HG03175 (cell line): ENCODE results near the gene ARHGDIA.

Source experiments
- ATAC-seq: cut with Tn5 transposase; IDR thresholded peaks from one replicate; pipeline ENCODE4 v1.9.1; 2021; ENCODE audit warnings: mild to moderate bottlenecking, moderate library complexity; ENCODE audit not compliant: unreplicated experiment

Gene ARHGDIA

DNA sequence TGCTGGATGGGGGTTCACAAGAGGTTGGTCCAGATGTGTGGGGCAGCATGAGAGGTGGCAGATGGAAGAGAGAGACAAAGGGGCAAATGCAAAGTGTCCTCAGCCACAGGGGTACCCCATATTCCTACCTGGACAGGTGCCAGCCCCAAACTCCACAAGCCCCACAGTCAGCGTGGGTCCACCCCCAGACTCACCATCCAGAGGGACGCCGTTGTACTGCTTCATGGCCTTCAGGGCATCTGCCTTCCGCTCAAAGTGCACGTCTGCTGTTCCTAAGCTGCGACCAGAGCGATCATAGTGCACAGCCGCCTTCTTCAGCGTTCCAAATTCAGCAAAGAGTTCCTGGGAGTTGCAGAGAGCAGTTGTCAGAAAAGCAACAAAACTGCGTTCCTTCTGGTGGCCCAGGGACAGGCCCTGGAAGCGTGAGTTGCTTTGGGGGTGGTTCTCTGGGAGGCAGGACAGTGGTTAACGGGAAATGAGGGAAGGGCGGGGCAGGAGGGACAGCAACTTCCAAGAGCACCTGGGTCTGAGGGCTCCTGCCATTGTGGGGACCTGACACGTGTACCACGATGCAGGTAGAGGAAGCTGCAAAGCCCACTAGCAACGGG, 18.0 kb upstream of the ARHGDIA start:
- ATAC-seq: no peak

DNA sequence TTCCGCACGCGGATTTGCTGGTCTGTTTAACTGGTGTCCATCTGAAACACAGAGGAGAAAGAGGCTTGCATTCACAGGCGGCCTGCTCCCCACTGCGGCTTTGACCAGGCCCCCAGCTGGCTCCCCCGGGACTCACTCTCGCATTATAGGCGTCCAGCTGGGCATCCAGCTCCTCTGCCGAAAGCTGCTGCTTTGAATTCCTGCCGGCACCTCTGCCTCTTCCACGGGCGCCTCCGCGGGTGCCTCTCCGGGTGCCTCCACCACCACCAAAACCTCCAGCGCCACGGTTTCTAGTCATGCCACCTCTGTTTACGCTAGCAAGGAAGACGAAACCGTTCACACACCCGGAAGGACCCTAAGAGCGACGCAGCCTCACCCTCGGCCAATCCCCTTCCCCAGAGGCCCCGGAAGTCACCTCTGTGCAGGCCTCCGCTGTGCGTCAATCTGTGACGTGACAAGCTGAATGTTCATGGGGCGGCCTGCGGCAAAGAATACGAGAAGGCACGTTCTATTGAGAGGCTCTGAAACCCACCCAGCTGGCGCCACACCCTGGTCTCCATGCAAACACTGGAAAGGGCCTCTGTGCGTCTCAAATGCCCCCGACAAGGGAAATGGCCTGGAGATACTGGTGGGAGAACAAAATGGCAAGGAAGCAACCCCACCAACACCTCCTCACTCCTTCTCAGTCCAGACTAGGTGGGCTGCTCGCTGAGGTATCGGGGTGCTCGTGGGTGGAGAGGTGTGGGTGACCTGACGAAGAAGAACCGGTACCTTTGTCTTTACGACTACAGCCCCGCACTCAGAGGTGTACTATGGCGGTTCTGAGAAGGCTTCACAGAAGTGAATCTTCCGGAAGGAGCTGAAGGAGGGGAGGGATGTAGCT, 17.2 kb upstream of the ARHGDIA start:
- ATAC-seq: no peak

GRCh38 chr17:81885869-81886548, 14.9 kb upstream of the ARHGDIA start:
- no peak for ATAC-seq

GRCh38 chr17:81885454-81885853, 14.3 kb upstream of the ARHGDIA start:
- ATAC-seq: no peak

GRCh38 chr17:81884968-81885367, 13.8 kb upstream of the ARHGDIA start:
- ATAC-seq: no peak

DNA sequence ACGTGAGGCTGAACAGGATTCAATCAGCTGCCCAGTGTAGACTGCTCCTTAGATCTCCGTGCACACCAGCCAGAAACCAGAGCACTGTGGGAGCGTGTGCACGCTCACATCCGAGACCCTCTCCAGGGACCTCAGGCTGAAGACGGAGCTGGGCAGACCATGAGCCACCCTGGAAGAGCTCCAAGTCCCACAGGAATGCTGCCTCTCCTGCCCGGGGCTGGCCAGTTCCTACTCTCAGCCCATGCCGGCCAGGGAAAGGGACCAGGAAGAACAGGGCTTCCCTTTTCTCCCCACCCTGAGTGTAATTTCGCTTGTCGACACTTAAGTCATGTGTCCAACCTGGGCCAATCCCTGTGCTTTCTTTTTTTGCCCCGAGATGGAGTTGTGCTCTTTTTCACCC, 13.4 kb upstream of the ARHGDIA start:
- no peak for ATAC-seq

GRCh38 chr17:81879121-81879520, 8.0 kb upstream of the ARHGDIA start:
- ATAC-seq: no peak

- no peak for ATAC-seq
Observed at GRCh38 chr17:81878294-81878693, 7.2 kb upstream of the ARHGDIA start.

DNA sequence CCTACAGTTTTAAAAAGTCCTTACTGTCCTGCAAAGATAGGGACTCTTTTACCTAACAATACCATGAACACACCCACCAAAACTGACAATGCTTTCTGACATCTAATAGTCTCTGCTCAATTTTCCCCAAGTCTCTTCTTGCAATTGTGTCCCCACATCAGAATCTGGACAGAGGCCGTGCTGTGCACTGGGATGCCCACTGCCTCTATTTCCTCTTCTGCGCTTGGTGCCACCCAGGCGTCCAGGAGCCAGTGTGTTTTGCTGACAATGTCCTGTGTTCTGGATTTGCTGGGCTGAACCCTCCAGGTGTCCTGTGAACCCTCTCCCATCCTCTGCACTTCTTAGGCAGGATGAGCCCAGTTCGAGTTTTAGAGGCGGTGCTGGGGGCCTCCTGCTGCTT, 6.4 kb upstream of the ARHGDIA start:
- no peak for ATAC-seq

GRCh38 chr17:81871387-81872230, 472 bp upstream of the ARHGDIA start:
- peak; percentile 59 for ATAC-seq

GRCh38 chr17:81870131-81870980, 781 bp downstream of the ARHGDIA start:
- ATAC-seq: peak; percentile 16

GRCh38 chr17:81869221-81870130, 1.7 kb downstream of the ARHGDIA start:
- no peak for ATAC-seq

DNA sequence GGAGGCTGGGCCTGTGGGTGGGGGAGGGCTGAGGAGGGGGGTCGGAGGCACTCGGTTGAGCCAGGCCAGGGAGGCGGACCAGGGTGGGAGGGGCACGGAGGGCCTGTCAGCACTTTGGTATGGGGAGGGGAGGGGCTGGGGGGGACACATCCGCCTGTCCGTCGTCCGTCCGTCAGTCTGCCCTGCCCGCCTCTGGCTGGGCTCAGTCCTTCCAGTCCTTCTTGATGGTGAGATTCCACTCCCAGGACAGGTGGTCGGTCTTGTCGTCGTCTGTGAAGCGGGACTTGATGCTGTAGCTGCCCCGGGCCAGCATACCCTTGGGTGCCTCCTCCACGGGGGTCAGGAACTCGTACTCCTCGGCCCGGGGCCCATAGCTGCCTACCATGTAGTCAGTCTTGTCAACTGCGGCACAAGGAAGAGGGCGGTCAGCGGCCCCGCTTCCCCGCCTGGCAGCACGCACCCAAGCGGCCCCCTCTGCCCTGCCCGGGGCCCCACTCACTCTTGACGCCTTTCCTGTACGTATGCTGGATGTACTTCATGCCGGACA, 2.4 kb downstream of the ARHGDIA start:
- no peak for ATAC-seq

DNA sequence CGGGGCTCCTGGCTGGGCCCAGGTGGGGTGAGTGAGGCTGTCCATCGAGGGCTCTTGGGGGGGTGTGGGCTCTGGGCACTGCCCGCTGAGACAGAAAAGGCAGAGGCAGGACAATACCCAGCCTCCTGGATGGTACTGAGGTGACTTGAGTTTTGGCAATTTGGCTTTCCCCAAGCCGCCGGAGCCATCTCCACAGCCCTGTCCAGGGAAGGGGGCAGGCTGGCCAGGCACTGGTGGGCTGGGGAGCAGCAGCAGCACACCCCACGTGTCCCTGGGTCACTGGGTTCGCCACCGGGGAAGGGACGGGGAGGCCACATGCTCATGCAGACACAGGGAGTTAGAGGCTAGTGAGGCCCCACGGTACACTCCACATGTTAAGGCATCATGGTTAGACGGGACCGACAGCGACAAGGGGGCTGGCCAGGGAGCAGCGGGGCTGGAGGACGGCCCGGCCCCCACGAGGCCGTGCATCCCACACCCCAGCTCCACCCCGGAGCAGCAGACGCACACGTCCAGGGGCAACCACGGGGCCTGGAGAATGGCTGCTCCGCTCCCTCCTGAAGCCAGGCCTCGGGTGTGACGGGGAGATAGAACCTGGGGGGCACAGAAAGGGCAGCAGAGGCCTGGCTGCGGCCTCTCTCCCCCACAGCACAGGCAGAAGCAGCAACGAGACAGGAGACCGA, 3.0 kb downstream of the ARHGDIA start:
- no peak for ATAC-seq

DNA sequence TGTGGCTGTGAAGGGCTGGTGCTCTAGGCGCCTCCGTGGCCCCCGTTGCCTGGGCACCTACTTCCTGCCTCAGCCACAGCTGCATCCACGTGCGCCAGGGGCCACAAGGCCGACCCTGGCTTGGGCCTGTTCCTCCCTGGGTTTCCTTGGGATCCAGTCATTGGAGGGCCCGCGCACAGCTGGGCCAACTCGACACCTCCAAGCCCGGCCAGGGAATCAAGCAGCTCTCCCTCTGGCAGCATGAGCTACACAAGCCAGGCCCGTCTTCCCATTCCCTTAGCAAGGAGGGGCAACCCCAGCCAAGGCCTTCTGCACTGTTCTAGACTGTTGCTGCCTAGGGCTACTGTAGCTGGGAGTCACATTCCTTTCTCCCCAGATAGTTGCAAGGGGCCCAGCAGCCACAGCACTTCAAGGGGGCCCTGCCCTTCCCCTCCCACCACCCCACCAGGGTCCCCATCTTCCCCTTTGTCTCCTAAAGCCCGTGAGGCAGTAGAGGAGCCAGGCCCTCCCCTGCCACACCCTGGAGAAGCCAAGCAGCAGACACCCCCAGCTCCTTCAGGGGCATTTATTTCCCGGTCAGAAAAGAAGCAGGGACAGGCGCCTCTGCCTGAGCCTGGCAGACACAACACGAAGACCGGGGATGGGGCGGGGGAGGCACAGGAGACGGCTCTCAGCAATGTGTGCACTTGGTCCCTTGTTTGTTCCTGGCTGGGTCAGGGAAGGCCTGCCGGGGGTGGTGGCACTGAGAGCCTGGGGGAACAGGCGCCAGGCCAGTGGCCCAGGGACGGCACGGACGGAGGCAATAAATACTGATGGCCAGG, 3.8 kb downstream of the ARHGDIA start:
- ATAC-seq: no peak

GRCh38 chr17:81866440-81867169, 4.5 kb downstream of the ARHGDIA start:
- no peak for ATAC-seq
